Stimulated activated CD8-positive, alpha-beta memory T cell treated with anti-CD3 and anti-CD28 coated beads, Interleukin-15, amount 100 ng/mL, for 4 hours (primary cell): ENCODE results near the gene HOXA9.

Experiments used
- DNase-seq, 2 donors: peaks; one replicate each; pipeline ENCODE4 v3.0.0-alpha.2; 2020; ENCODE audit warnings: low read depth in 2 of 2

The HOXA9 gene

DNA sequence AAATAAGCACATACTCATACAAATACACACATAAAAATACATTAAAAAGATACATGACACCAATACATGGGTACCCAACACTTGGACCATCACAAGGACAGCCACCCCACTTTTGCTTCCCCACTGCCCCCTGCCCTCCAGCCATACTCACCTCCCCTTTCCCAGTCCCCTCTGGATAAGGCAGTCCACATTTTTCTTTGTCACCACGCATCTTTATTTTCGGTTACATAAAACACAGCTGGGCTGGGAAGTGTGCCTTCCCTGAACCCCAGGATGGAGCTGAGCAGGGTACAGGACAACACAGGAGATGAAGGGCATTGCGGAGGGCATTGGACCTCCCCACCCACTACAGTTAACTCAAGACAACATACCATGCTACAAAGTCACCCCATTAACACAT, 11.8 kb downstream of the HOXA9 start:
- no peak for DNase-seq

DNA sequence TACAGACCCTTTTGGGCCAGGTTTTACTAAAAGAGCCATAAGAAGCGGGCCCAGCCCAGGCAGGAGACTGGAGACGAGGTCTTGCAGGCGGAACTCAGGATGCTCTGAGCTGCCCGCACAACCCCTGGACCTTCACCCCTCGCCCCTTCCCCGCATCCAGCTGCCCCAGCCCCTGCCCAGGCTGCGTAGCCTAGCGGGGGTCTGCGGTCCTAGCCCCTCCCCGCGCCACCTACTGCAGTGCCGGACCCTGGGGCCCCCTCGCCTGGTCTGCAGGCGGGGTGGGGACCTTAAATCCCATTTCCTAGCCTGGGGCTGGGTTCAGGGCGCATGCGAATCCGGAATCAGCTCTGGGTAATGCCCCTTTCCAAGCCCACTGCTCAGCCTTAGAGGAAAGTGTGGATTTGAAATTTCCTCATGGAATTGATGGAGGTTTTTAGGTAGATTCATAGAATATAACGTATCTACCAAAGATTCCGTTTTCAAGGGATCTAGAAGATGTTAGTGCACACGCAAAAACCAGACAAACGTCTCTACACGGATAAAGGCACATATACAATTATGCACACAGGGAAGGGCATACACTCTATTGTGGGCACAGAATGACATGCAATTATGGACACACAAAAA, 12.4 kb downstream of the HOXA9 start:
- DNase-seq, result no peak

DNA sequence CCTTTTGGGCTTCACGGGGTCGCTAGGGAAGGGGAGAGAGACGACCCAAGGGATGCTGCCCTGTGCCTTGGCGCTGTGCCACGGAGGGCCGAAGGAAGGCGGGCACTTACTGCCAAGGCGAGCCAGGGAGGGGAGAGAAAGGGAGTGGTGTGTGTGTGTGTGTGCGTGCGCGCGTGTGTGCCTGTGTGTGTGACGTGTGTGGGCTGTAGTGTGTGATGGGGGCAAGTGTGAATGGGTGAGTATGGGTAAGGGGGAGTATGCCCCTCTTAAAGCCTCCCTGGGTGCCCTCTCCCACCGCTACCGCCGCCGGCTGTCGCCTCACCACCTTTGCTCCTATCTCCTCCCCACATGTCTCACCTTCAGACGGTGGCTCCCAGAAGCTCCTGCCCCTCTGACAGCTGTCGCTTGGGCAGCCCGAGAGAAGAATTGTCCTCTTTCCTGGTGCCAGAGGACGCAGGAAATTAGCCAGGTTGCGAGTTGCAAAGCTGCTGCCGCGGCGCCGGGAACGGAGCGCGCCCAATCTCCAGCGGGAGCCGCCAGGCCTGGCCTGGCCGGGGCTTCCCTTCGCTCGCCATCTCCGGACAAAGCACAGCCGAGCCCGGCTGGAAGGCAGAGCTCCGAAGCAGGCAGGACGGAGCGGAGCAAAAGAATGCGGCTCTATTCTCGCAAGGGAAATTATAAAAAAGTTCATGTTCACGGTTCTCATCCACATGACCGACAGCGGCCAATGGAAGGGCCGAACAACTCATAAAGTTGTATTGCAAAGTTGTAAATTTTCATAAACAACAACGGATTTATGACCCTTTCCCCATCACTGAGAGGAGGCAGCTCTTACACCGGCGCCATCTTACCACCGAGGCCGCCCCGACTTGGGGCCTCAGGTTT, 13.2 kb downstream of the HOXA9 start, which contains the start of gene HOXA3:
Gene HOXA3 (minus strand): TSS at position 653 of the 885 bp plus-strand sequence. CDS start 41,943 bp downstream, outside the sequence.
- no peak for DNase-seq

DNA sequence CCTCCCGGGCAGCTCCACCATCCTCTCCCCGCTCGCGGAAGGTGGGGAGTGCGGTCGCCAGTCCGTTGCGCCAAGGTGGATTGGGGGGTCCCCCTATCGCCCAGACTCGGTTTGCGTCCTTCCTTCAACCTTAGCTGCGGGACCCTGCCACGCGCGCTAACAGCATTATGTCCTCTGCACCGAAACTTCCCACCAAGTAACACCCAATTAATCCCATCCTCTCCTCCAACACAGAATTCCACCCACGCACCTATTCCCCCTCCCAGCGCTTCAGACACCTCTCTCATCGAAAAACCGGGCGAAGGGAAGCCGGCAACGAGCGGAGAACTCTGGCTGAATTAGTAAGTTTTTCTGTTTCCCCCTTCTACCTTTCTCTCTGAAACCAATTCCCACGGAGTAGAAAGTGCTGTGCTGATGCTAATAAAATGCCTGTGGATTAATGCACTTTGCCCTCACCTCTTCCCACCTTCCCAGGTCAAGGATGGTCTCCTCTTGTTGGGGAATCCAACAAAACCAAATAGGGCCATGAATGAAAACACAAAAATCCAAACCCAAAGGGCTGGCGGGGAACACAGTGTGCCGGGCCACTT, 13.9 kb downstream of the HOXA9 start:
- DNase-seq, result no peak

DNA sequence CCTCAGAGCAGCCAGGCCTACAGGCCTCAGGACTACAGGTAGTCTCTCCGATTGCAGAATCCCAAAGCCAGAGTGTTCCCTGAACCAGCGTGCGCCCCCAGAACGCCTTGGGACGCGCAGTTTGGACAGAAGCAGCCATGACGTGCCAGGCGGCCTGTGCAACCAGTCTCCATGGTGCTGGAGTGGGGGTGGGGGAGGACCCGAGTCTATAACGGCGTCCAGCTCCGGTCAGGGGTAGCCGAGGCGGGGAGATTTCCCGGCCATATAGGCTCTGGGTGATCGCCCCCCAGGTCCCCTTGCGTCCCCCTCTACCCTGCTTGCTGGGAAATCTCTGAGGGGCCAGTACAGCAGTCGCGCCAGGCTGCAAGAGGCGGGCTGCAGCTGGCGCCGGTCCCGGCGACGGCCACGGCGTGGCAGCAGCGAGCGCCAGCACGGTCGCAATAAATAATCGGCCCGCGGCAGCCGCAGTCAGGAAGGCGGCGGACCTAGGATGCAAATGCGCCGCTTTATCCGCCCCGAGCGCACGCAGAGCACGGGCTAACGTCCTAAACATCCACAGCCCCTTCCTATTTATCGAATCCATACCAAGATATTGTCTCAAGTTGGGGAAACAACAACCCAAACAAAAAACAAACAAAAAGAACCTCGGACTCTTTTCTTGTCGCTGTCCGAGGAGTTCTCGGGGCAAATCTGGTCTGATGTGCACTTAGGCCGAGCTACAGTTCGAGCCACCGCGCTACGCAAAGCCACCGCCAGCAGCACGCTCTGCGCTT, 14.6 kb downstream of the HOXA9 start:
- no peak for DNase-seq

DNA sequence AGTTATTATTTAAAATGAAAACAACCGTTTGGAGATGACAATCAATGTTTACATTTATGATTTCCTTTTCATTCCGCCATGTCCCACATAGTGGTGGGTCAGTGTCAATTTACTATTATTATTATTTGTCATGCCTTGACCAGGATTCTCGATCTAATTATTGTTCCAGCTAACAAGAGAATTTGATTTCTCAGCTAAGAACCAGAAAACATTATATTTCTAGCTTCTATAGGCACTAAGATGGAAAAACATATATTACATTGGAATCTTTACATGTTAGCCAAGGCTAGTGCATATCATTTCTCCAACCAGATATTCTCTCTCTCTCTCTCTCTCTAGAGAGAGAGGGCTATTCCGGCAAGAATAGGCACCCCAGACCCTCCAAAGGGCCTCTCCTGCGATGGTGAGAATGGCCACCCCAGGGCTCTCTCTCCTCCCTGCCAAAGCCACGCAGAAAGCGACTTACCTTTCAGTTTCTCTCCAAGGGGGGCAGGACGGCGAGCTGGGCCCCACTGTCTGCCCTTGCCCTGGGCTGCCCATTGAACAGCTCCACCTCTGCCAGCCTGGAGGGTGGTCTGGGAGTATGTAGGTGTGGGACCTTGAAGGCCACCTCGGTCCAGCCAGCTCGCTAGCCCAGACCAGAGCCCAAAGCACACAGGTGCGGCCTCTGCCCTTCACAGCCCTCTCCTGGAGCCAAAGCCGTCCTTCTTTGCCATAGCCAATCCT, 15.3 kb downstream of the HOXA9 start:
- DNase-seq, result no peak

DNA sequence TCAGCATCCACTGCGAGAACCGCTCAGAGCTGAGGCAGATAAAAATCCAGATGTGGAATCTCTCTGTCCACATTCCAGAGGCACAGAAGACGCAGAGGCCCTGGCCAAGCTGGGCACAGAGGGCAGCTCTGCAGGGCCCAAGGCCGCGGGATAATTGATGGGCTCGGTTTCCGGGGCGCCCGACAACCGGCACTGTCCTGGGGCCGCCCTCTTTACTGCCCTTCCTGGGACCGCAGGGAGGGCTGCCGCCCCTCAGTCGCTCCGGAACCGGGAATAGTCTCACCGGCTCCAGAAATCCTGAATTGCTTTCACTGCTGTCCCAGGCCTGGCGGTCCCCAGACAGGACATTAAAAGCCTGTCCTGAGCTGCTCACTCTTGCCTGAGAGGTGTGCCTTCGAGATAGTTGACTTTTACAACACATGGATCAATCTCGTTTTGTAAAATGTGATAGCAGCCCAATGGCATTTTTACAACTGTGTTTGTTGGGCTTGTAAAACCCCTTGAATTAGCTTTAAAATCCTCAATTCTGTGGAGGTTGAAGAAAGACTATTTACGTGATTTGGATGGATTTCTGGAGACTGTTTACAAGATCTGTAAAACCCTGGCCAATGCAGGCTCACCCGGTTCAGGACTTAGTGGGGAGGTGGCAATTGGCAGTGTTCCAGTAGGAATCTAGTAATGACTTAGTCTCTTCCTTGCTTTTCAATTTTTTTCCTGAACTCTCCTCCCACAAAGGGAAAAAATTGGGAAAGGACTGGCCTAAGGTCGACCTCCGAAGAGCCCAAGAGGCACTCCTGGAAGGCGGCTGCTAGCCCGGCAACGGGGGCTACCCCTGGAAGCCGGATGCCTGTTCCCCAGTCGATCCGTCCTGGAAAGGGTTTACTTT, 16.3 kb downstream of the HOXA9 start:
- no peak for DNase-seq

DNA sequence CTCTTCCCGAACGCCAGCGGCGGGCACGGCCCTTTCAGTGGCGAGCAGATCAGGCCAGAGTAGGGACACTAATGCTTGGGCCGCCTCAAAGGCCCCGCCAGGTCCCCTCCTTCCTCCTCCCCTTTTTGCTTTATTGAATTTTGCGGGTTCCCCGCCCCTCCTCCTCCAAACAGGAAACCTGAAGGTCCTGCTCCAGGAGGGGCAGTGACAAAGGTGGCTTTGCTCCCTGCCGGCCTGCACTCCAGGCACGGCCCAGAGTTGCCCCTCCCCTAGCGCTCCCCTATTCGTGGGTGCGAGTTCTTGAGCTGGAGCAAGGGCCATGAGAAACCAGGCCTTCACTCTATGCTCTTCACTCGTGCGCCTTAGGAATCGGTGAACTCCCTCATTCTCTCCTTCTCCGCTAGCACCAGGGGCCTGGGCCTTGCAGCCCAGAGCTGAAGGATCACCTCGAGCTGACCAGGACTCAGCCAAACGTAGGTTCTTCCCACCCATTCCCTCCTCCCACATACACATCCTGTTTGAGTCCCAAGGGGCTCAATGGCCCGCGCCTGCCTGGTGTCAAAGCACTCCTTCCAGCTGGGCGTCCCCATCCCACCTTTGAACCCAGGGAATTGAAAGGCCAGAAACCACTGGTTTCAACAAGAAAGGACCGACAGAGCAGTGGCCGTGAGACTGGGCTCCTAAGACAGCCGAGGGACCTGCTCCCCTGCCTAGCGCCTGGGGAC, 17.1 kb downstream of the HOXA9 start:
- no peak for DNase-seq

DNA sequence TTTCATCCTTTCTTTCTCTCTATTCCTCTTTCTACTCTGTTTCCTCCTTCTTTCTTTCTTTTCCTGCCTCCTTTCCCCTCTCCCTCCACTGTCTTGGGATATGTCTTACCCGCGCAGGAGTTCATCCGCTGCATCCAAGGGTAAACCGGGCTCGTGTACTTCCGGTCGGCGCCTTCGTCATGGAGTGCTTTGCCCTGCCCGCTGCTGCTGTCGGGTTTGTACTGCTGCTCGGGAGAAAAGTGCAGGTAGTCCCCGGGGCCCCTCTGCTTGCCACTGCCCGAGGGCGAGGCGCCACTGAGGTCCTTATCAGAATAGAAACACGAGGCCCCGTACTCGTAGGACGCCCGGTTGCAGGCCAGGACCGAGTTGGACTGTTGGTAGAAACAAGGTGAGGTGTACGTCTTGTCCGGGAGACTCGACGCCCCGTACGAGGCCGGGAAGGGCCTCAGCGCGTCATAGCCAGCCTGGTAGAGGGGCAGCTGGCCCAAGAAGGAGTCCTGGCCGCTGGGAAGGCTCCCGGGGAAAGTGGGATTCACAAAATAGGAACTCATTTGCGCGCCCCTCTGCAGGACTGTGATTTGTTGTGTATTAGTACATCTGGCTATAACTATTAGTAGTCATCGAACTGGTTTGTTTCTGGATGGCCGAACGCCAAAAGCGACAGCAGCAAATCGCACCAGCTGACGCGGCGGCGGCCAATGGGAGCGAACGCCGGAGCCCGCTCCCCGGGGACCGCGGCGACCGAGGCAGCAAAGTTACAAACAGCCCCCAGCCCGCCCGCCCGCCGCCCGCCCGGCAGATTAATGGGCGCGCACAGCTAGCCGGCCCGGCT, 17.9 kb downstream of the HOXA9 start, which contains the start of gene HOXA6:
Gene HOXA6 (minus strand): TSS at position 576 of the 832 bp plus-strand sequence. CDS start 25 bp downstream, at position 551.
- DNase-seq, result no peak

DNA sequence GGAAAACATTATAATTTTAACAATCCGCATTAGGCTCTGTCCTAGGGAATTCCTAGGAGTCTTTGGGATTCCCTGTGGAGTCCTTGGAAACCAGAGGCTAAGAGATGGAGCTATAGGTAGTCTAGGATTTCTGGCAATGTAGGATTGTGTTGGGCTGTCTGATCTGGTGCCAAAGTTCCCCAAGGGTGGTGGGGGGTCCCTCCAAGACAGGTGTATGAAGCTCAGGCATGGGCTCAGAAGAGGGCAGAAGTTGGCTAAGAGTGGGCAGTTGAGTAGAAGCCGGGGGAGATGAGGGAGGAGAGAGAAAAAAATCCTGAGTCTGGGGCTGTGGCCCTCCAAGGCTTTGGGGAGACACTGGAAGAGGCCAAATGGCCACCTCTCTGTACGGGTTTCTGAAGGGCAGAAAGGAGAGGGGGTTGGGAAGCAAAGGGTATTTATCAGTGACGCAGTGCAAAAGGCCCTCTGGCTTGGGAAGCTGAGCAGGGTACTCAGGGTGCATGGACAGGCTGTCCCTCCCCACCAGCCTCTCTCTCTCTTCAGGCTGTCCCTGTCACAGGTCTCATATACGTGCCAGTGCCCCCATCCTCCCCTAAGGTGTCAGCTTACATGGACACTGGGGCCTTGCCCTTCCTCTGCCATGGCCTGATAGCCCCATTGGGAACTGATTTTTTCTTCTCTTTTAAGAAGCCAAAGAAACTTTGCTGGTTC, 18.7 kb downstream of the HOXA9 start:
- no peak for DNase-seq

DNA sequence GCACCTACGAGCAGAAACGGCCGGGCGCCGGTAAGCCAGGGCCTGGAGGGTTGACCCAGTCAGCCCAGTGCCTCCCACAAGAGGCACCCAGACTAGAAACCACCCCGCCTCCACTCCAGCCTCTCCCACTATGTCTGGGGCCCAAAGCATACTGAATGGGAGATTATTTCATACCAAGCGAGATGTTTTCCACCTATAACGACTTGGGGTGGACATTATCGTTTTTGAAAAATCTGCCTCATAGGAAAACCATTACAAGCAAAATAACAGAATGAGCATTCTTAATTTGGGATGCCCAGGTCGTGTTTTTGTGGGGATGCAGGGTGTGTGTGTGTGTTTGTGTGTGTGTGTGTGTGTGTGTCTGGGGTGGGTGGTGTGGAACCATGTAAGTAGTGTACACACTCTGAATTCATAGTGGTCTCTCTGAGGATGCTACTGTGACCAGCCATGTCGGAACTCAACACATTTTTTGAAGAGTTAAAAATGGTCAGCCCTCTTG, 19.4 kb downstream of the HOXA9 start:
- DNase-seq, result no peak

DNA sequence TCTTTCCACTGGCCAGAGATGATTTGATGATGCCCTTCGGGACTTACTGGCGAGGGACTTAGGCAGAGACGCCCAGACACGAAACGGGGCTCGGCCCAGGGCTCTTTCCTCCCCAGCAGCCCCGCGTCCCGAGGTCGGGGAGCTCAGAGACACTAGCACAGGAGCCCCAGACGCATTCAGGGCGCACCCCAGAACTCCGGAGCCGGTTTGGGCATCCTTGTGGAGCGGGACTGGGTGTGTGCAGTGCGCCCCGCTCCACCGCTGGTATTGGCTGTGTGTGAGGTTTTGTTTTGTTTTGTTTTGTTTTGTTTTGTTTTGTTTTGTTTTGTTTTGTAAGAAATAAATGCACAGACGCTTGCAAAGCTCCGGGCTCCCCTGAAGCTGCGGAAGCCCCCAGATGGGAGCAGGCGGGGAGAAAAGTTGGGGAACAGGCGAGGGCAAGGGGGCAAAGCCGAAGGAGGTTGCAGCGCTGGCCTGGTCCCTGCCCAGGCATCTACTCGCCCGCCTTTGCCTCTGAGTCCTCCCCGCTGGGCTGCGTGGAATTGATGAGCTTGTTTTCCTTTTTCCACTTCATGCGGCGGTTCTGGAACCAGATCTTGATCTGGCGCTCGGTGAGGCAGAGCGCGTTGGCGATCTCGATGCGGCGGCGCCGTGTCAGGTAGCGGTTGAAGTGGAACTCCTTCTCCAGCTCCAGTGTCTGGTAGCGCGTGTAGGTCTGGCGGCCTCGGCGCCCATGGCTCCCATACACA, 20.0 kb downstream of the HOXA9 start:
- DNase-seq, result no peak

DNA sequence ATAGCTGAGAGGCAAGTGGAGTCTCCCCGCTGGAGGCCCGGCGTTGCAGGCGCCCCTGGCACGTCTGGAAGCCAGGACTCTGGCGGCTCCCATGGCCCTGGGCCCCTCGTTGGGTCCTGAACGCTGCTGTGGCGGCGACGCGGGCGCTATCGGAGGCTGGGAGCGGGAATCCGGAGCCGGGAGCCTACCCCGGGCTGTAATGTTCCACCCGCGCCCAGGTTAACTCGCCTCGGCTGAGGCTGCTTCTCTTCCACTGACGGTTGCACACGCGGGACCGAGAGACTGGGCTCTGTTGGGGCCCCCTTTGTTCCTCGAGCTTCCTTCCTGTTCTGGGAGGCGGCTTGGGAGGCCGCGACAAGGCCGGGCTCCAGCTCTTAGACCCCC, 20.6 kb downstream of the HOXA9 start:
- no peak for DNase-seq

DNA sequence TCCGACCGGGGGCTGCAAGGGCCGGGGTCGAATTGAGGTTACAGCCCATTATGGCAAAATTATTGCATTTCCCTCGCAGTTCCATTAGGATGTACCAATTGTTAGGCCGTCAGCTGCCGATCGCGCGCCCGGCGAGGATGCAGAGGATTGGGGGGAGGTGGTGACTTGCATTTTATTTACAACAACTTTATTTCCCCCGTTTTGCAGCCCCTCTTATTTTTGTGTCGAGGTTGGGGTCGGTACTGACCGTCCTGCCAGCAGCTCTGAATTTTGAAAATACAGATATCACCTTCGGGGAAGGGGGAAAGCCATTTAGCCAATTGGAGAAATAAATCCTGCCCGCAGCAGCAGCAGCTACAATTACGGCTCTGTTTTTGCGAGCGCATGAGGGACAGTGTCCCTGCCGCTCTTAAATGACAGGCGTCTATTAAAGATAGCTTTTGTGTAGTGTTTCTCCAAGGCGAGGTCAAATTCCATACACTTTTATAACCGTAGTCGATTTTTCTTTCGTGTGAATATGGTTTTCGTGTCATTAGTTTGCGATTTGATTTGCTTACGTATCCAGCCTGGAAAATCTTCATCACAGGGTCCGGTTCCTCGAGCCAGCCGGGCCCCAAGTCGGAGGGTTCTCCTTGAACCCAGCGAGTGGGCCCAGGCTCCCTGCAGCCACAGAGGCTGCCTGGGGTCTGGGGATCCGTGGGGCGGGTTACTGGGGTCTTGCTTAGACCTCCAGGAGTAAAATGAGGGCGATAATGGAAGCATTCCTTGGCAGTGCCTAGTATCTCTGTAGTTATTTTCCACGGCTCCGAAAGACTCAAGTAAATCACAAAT, 21.2 kb downstream of the HOXA9 start:
- no peak for DNase-seq

DNA sequence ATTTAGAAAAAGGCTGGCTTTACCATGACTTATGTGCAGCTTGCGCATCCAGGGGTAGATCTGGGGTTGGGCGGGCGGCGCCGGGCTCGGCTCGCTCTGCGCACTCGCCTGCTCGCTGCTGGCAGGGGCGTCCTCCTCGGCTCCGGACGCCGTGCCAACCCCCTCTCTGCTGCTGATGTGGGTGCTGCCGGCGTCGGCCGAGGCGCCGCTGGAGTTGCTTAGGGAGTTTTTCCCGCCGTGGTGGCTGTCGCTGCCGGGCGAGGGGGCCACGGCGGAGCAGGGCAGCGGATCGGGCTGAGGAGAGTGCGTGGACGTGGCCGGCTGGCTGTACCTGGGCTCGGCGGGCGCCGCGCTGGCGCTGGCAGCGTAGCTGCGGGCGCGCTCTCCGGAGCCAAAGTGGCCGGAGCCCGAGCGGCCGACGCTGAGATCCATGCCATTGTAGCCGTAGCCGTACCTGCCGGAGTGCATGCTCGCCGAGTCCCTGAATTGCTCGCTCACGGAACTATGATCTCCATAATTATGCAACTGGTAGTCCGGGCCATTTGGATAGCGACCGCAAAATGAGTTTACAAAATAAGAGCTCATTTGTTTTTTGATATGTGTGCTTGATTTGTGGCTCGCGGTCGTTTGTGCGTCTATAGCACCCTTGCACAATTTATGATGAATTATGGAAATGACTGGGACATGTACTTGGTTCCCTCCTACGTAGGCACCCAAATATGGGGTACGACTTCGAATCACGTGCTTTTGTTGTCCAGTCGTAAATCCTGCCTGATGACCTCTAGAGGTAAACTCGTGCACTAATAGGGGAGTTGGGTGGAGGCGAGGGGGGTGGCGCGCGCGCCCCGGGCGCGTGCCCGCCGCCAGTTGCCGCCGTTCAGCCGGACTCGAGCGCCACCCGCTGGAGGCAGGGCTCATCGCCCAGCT, 22.1 kb downstream of the HOXA9 start, which contains the start of gene HOXA5:
Gene HOXA5 (minus strand): TSS at position 659 of the 927 bp plus-strand sequence. CDS start 74 bp downstream, at position 585.
- DNase-seq, result no peak
